HCT116 (cell line): ENCODE results near the gene CRIP1. TPM values are rescaled to one million over a fixed set of nuclear protein-coding genes. Genes with fewer than 3 reads are reported as not detected.

Experiments
- ATAC-seq: fragments of 200-7000 bp; cut with Tn5 transposase; 2 replicates; pipeline ENCODE4 v1.9.1; 2020; ENCODE audit warnings: mild to moderate bottlenecking, moderate library complexity
- BruUV-seq: library from RNA; stranded (reverse); fragments of 400-500 nt; replicated peaks from 2 replicates; lab custom pipeline; 2021; lab: Mats Ljungman, UMichigan
- CTCF ChIA-PET: fragments of 300-600 bp; sonication (Branson Sonifier 250); formaldehyde crosslinking; loops from one replicate; lab custom pipeline; 2021; ENCODE audit warnings: antibody characterized with exemption; lab: Charles Lee
- POLR2A ChIA-PET: fragments of 300-600, 350-600 bp; sonication (Branson Sonifier 250); formaldehyde crosslinking; loops from one replicate; lab custom pipeline; 2021; ENCODE audit warnings: antibody characterized with exemption; lab: Charles Lee
- RAD21 ChIA-PET, 2 experiments: fragments of 300-600 bp; sonication (Branson Sonifier 250); formaldehyde crosslinking; loops; one replicate each; lab custom pipeline; 2023; ENCODE audit warnings: low total read pairs in 2 of 2; ENCODE audit not compliant: uncharacterized antibody in 2 of 2, unreplicated experiment in 2 of 2, low non-redundant PET in 1 of 2; lab: Charles Lee
- DNase-seq: peaks from one replicate; pipeline ENCODE4 v3.0.0-alpha.2; 2010; ENCODE audit warnings: low read depth, low spot score
- H2AFZ ChIP-seq: fragments of 200-600 bp; shearing (Covaris generic), sonication (generic); 2 replicates; pipeline ENCODE4 v1.6.1; 2017; ENCODE audit warnings: low read depth, mixed run types, mixed read lengths, antibody characterized with exemption, low read length; ENCODE audit not compliant: poor library complexity, severe bottlenecking
- H3K27ac ChIP-seq: 2 replicates; pipeline ENCODE4 v1.5.1; 2012; ENCODE audit warnings: low read depth, low read length
- H3K27me3 ChIP-seq: fragments of 200-600 bp; sonication (generic); 2 replicates; pipeline ENCODE4 v1.6.1; 2016; ENCODE audit warnings: mixed run types, low read length, mixed read lengths; ENCODE audit not compliant: insufficient read depth
- H3K36me3 ChIP-seq, 2 experiments: fragments of 200-500 bp in 1 of 2; fragments of 200-600 bp in 1 of 2; sonication (Bioruptor generic) in 1 of 2; sonication (generic) in 1 of 2; 2 replicates each; pipeline versions ENCODE4 v1.5.1 to v1.6.1; 2014 to 2016; ENCODE audit warnings: low read length in 2 of 2, inconsistent platforms in 1 of 2, mixed read lengths in 1 of 2, mixed run types in 1 of 2; ENCODE audit not compliant: insufficient read depth in 2 of 2, control insufficient read depth in 1 of 2
- H3K4me1 ChIP-seq, 2 experiments: fragments of 200-600 bp in 1 of 2; sonication (generic) in 1 of 2; 2 replicates each; pipeline versions ENCODE4 v1.5.1 to v1.6.1; 2012 to 2017; ENCODE audit warnings: low read length in 2 of 2, inconsistent platforms in 1 of 2, mild to moderate bottlenecking in 1 of 2, mixed read lengths in 1 of 2, mixed run types in 1 of 2, moderate library complexity in 1 of 2; ENCODE audit not compliant: insufficient read depth in 2 of 2, control insufficient read depth in 1 of 2
- H3K4me2 ChIP-seq: fragments of 200-600 bp; sonication (generic); 2 replicates; pipeline ENCODE4 v1.6.1; 2017; ENCODE audit warnings: mixed run types, low read length, mixed read lengths
- H3K4me3 ChIP-seq, 2 experiments: fragments of 200-600 bp in 1 of 2; sonication (generic) in 1 of 2; replicated peaks in 1 of 2; 2 replicates each; pipeline ENCODE4 v1.5.1; 2011 to 2016; ENCODE audit warnings: low read length in 2 of 2, control low read depth in 1 of 2, low read depth in 1 of 2, mild to moderate bottlenecking in 1 of 2, mixed read lengths in 1 of 2, mixed run types in 1 of 2
- H3K79me2 ChIP-seq: fragments of 200-600 bp; sonication (generic); 2 replicates; pipeline ENCODE4 v1.6.1; 2017; ENCODE audit warnings: mild to moderate bottlenecking, mixed run types, low read length, moderate library complexity, mixed read lengths; ENCODE audit not compliant: insufficient read depth
- H3K9ac ChIP-seq: fragments of 200-600 bp; sonication (generic); 2 replicates; pipeline ENCODE4 v1.6.1; 2016; ENCODE audit warnings: low read length, mixed read lengths
- H3K9me2 ChIP-seq: fragments of 200-600 bp; sonication (generic), shearing (Covaris generic); 2 replicates; pipeline ENCODE4 v1.6.1; 2017; ENCODE audit warnings: mixed run types, mild to moderate bottlenecking, moderate library complexity; ENCODE audit not compliant: insufficient read depth
- H3K9me3 ChIP-seq, 2 experiments: fragments of 200-500 bp in 1 of 2; fragments of 200-600 bp in 1 of 2; sonication (Bioruptor generic) in 1 of 2; sonication (generic) in 1 of 2; 2 replicates each; pipeline ENCODE4 v1.6.1; 2014 to 2017; ENCODE audit warnings: low read length in 2 of 2, mixed read lengths in 2 of 2, inconsistent platforms in 1 of 2, low read depth in 1 of 2, mild to moderate bottlenecking in 1 of 2, mixed run types in 1 of 2, moderate library complexity in 1 of 2; ENCODE audit not compliant: control insufficient read depth in 1 of 2, insufficient read depth in 1 of 2
- H4K20me1 ChIP-seq: fragments of 200-600 bp; sonication (generic), shearing (Covaris generic); 2 replicates; pipeline ENCODE4 v1.6.1; 2017; ENCODE audit warnings: mixed run types, mild to moderate bottlenecking, moderate library complexity; ENCODE audit not compliant: insufficient read depth
- CEBPB ChIP-seq: IDR thresholded peaks from 2 replicates; pipeline ENCODE4 v1.6.1; 2012; ENCODE audit warnings: low read depth
- ELF1 ChIP-seq: IDR thresholded peaks from 2 replicates; pipeline ENCODE4 v1.6.1; 2012; ENCODE audit warnings: low read depth, borderline replicate concordance
- EZH2 ChIP-seq: fragments of 200-600 bp; sonication (generic); IDR thresholded peaks from 2 replicates; pipeline ENCODE4 v1.6.1; 2017; ENCODE audit warnings: antibody characterized with exemption, mixed run types
- FOSL1 ChIP-seq: IDR thresholded peaks from 2 replicates; pipeline ENCODE4 v1.6.1; 2012; ENCODE audit warnings: low read depth
- POLR2A ChIP-seq: IDR thresholded peaks from 2 replicates; pipeline ENCODE4 v1.7.0; 2011; ENCODE audit warnings: borderline replicate concordance; ENCODE audit not compliant: insufficient read depth, insufficient read length; ENCODE audit errors: extremely low read depth
- POLR2AphosphoS5 ChIP-seq: IDR thresholded peaks from 2 replicates; pipeline ENCODE4 v1.6.1; 2011; ENCODE audit warnings: mild to moderate bottlenecking, low read depth, low read length, moderate library complexity
- RAD21 ChIP-seq: IDR thresholded peaks from 2 replicates; pipeline ENCODE4 v1.6.1; 2012; ENCODE audit warnings: low read depth, mild to moderate bottlenecking
- SP1 ChIP-seq: IDR thresholded peaks from 2 replicates; pipeline ENCODE4 v1.6.1; 2012; ENCODE audit warnings: low read depth
- TCF7L2 ChIP-seq: IDR thresholded peaks from 2 replicates; pipeline ENCODE4 v1.7.0; 2011; ENCODE audit warnings: borderline replicate concordance, inconsistent platforms; ENCODE audit not compliant: insufficient read depth, insufficient read length; ENCODE audit errors: extremely low read depth
- YY1 ChIP-seq: IDR thresholded peaks from 2 replicates; pipeline ENCODE4 v1.6.1; 2011; ENCODE audit warnings: low read length, low read depth, moderate library complexity, mild to moderate bottlenecking; ENCODE audit not compliant: insufficient replicate concordance; ENCODE audit errors: extremely low read depth
- ZNF274 ChIP-seq: fragments of 200-500 bp; sonication (Bioruptor generic); IDR thresholded peaks from 2 replicates; pipeline ENCODE4 v1.6.1; 2014; ENCODE audit warnings: mild to moderate bottlenecking, low read depth, low read length, inconsistent platforms
- intact Hi-C: fragments of 100-400 bp; cut with micrococcal nuclease; formaldehyde crosslinking; loops from 2 replicates; pipeline ENCODE4 v1.10.0; 2022
- total RNA-seq: library from RNA; stranded (reverse); gene quantifications from one replicate; pipeline ENCODE4 v1.2.1, GENCODE V29; 2021; ENCODE audit not compliant: unreplicated experiment
- TF ChIP-seq, protein P1 (sequence below): IDR thresholded peaks from 2 replicates; pipeline ENCODE4 v1.6.1; 2012

Gene CRIP1
- total RNA-seq, 1 experiment from 2014 or later = 260 TPM

DNA sequence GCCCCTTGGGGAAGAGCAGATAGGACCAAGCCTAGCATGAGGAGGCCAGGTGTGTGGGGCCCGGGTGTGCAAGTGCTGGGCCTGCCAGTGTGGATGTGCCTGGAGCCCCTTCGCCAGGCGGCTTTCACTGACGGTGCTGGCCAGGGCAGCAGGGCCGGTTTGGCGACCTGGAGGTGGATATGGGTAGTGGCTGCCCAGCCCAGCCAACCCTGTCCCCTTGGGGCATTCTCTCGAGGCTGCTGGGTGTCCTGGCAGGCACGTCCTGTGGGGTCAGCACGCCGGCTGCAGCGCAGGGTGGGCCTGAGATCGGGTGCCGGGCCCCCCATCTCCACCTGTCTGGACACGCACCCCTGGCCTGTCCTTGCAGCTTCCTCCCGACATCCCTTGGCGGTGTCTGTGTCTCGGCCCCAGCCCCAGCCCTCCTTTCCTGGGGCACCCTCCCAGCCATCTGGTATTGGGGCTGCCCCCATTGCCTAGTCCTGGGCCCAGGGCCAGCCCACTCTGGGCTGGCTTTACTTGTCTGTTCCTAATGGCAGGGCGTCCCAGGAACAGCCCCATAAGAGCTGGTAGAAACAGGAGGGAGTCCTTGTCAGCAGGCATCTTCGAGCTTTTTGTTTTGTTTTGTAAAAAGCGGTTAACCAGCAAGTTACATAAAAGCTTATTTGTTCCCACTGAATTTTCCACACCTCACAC lies 19.3 kb upstream of the CRIP1 start:
- H3K4me3 ChIP-seq = no peak overlapping the region
- no peaks in the 10 kb centered on the region for H3K79me2 ChIP-seq
- H3K9ac ChIP-seq = no peak overlapping the region
- no peaks in the 10 kb centered on the region for H4K20me1 ChIP-seq
- ChIA-PET RAD21 (no interaction called here), CTCF (interaction anchor here (1.5 kb wide), 1 partner anchor 13 kb away, joined by 5 read pairs; no protein-coding TSS in a partner anchor), POLR2A (no interaction called here)
- ATAC-seq = no peak
- DNase-seq = no peak
- no peaks in the 10 kb centered on the region for H3K9me2 ChIP-seq
- H3K27ac ChIP-seq = no peak overlapping the region
- intact Hi-C loops = no loop called here
- no peak overlapping the region for H3K4me2 ChIP-seq
- peaks cover 14 to 20% of the 10 kb centered on the region in 2 experiments for H3K4me1 ChIP-seq
- peaks cover 14 to 15% of the 10 kb centered on the region in 2 experiments; a peak in 3 of 4 replicates for H3K36me3 ChIP-seq
- no peaks in the 10 kb centered on the region for H3K27me3 ChIP-seq
- TSS peak; percentile 16 for BruUV-seq
- TF ChIP-seq, protein P1, sequence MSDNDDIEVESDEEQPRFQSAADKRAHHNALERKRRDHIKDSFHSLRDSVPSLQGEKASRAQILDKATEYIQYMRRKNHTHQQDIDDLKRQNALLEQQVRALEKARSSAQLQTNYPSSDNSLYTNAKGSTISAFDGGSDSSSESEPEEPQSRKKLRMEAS = no peak
- no peak for TF ChIP-seq FOSL1
- no peak for TF ChIP-seq ELF1
- TF ChIP-seq EZH2 = no peak
- TF ChIP-seq TCF7L2 = no peak
- TF ChIP-seq ZNF274 = no peak
- TF ChIP-seq POLR2AphosphoS5 = no peak
- no peak for TF ChIP-seq YY1
- H2AFZ ChIP-seq = no peak overlapping the region
- H3K9me3 ChIP-seq = no peaks in the 10 kb centered on the region

GRCh38 chr14:105467942-105468471 lies 18.7 kb upstream of the CRIP1 start:
- no peak for TF ChIP-seq RAD21
- TF ChIP-seq SP1 = no peak
- TF ChIP-seq POLR2A = no peak
- no peak for TF ChIP-seq CEBPB
- RAD21 ChIA-PET = no interaction called here
- Histone ChIP-seq H3K4me1 (peaks cover 20 to 25% of the 10 kb centered on the region in 2 experiments), H2AFZ (no peak overlapping the region), H3K36me3 (peaks cover 13 to 15% of the 10 kb centered on the region in 2 experiments; a peak in 3 of 4 replicates), H3K27ac (no peak overlapping the region), H4K20me1 (no peaks in the 10 kb centered on the region), H3K4me2 (no peak overlapping the region), H3K4me3 (no peak overlapping the region), H3K79me2 (no peaks in the 10 kb centered on the region), H3K9me2 (no peaks in the 10 kb centered on the region), H3K9me3 (no peaks in the 10 kb centered on the region), H3K9ac (no peak overlapping the region), H3K27me3 (no peaks in the 10 kb centered on the region)
- DNase-seq = no peak
- intact Hi-C loops = no loop called here
- no peak for ATAC-seq
- CTCF ChIA-PET = interaction anchor here (1.5 kb wide), 1 partner anchor 13 kb away, joined by 5 read pairs; no protein-coding TSS in a partner anchor
- POLR2A ChIA-PET = no interaction called here
- BruUV-seq = no TSS peak
